Natural killer cell (primary cell): ENCODE results near the gene GFRA1. TPM values are rescaled to one million over a fixed set of nuclear protein-coding genes. Genes with fewer than 3 reads are reported as not detected.

ENCODE experiments used
- ATAC-seq, 3 donors: fragments of 150-1000 bp in 2 of 3; fragments of 200-7000 bp in 1 of 3; cut with Tn5 transposase; 1 replicate in 1 of 3; 2 replicates in 2 of 3; pipeline ENCODE4 v1.10.0; 2021; ENCODE audit warnings: mild to moderate bottlenecking in 2 of 3, moderate library complexity in 2 of 3
- DNase-seq, 2 donors: peaks; one replicate each; pipeline versions ENCODE4 v3.0.0 to v3.0.0-alpha.2; 2013 to 2021; ENCODE audit warnings: mixed read lengths in 1 of 2
- H3K27ac ChIP-seq: one replicate; pipeline ENCODE4 v1.5.1; 2013; ENCODE audit warnings: mild to moderate bottlenecking, low read length
- H3K27me3 ChIP-seq: one replicate; pipeline ENCODE4 v1.6.1; 2013; ENCODE audit warnings: low read length; ENCODE audit not compliant: control insufficient read depth, insufficient read depth
- H3K36me3 ChIP-seq: one replicate; pipeline ENCODE4 v1.6.1; 2013; ENCODE audit warnings: low read length; ENCODE audit not compliant: control insufficient read depth, insufficient read depth
- H3K4me1 ChIP-seq: one replicate; pipeline ENCODE4 v1.6.1; 2013; ENCODE audit warnings: low read length; ENCODE audit not compliant: control insufficient read depth, insufficient read depth
- H3K4me3 ChIP-seq: one replicate; pipeline ENCODE4 v1.5.1; 2013; ENCODE audit warnings: low read length
- H3K9me3 ChIP-seq: one replicate; pipeline ENCODE4 v1.6.1; 2013; ENCODE audit warnings: low read length; ENCODE audit not compliant: control insufficient read depth, insufficient read depth
- H3K27ac Mint-ChIP-seq, 2 donors: one replicate each; pipeline ENCODE4 v1.8.0; 2022; ENCODE audit warnings: mild to moderate bottlenecking in 2 of 2, mixed read lengths in 2 of 2, moderate library complexity in 1 of 2
- H3K27me3 Mint-ChIP-seq, 2 donors: one replicate each; pipeline ENCODE4 v1.8.0; 2022; ENCODE audit warnings: low read depth in 2 of 2, mixed read lengths in 2 of 2
- H3K36me3 Mint-ChIP-seq: one replicate; pipeline ENCODE4 v1.8.0; 2022; ENCODE audit warnings: mixed read lengths
- H3K4me1 Mint-ChIP-seq, 2 donors: one replicate each; pipeline ENCODE4 v1.8.0; 2022; ENCODE audit warnings: mixed read lengths in 2 of 2
- H3K4me3 Mint-ChIP-seq: one replicate; pipeline ENCODE4 v1.8.0; 2022; ENCODE audit warnings: mild to moderate bottlenecking, moderate library complexity, mixed read lengths
- H3K9me3 Mint-ChIP-seq, 2 donors: one replicate each; pipeline ENCODE4 v1.8.0; 2022; ENCODE audit warnings: mixed read lengths in 2 of 2
- WGBS: methylation state at CpG from one replicate; pipeline ENCODE4 v1.1.7; 2013; ENCODE audit warnings: missing lambda C conversion rate; ENCODE audit not compliant: insufficient coverage; 5-methylcytosine and 5-hydroxymethylcytosine counted together
- intact Hi-C: fragments of 100-400 bp; cut with micrococcal nuclease; formaldehyde crosslinking; loops from one replicate; pipeline ENCODE4 v1.14.2; 2022
- total RNA-seq, 4 donors: library from RNA; stranded (reverse); fragments of 120-200 nt in 1 of 4; gene quantifications; one replicate each; pipeline versions ENCODE4 v1.2.3 to v1.2.4, GENCODE V29; 2013 to 2022
- TF ChIP-seq, protein P1 (sequence below): fragments of 200-600 bp; IDR thresholded peaks from one replicate; pipeline ENCODE4 v1.8.0; 2022; ENCODE audit warnings: antibody characterized with exemption

Gene GFRA1
- total RNA-seq, 3 donors from 2014 or later (not counting 1 experiment from before 2014, with no cell fraction given) = not detected

DNA sequence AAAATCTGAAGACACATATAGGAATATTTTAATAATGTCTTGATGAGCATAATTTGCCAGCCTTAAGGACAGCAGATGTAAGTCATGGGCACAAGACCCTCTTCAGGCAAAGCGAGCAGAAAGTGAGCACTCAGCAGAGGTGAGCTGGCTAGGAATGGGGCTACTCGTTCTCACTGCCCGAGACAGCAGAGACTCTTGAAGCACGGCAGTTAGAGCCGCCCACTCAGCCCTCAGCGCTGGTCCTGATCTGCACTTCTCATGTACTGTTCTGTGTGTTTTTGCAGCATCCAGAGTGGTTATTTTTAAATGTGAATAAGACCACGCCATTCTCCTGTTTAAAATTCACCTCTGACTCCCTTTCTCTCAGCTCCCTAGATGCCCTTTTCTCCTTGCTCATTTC lies 65.3 kb downstream of the GFRA1 start:
- Mint-ChIP-seq H3K9me3 (peaks cover 0 to under 1% of the 10 kb centered on the region in 2 donors), H3K4me3 (no peak overlapping the region), H3K36me3 (no peaks in the 10 kb centered on the region), H3K4me1 (no peaks in the 10 kb centered on the region), H3K27ac (no peak overlapping the region), H3K27me3 (no peaks in the 10 kb centered on the region)
- no peaks in the 10 kb centered on the region for H3K36me3 ChIP-seq
- TF ChIP-seq, protein P1, sequence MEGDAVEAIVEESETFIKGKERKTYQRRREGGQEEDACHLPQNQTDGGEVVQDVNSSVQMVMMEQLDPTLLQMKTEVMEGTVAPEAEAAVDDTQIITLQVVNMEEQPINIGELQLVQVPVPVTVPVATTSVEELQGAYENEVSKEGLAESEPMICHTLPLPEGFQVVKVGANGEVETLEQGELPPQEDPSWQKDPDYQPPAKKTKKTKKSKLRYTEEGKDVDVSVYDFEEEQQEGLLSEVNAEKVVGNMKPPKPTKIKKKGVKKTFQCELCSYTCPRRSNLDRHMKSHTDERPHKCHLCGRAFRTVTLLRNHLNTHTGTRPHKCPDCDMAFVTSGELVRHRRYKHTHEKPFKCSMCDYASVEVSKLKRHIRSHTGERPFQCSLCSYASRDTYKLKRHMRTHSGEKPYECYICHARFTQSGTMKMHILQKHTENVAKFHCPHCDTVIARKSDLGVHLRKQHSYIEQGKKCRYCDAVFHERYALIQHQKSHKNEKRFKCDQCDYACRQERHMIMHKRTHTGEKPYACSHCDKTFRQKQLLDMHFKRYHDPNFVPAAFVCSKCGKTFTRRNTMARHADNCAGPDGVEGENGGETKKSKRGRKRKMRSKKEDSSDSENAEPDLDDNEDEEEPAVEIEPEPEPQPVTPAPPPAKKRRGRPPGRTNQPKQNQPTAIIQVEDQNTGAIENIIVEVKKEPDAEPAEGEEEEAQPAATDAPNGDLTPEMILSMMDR = no peak
- DNase-seq = no peak
- no peaks in the 10 kb centered on the region for H3K4me1 ChIP-seq
- intact Hi-C loops = no loop called here
- H3K9me3 ChIP-seq = no peaks in the 10 kb centered on the region
- ATAC-seq = no peak
- no peak overlapping the region for H3K4me3 ChIP-seq
- 75% methylated on average over 7 of the region's 7 CpGs for WGBS
- no peak overlapping the region for H3K27ac ChIP-seq
- no peaks in the 10 kb centered on the region for H3K27me3 ChIP-seq

DNA sequence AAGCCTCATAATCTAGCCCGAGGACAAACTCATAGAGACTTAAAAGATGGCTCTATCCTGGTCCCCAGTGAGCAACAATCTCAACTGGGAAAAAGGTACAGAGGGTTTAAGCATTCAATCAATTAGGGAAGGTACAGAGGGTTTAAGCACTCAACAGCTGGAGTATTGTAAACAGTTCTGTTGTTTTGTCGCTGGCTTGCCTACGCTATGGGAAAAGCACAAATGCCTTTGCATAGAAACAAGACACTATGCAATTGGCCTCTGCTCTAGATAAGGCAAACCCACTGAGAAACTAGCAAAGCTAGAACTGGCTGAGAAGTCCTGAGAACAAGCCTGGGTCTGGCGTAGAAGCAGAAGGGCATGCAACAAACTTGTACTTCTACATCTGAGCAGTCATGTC lies 69.3 kb downstream of the GFRA1 start:
- H3K27ac Mint-ChIP-seq = no peak overlapping the region
- Histone ChIP-seq H3K27me3 (no peaks in the 10 kb centered on the region), H3K27ac (no peak overlapping the region), H3K4me1 (no peaks in the 10 kb centered on the region), H3K36me3 (no peaks in the 10 kb centered on the region), H3K4me3 (no peak overlapping the region), H3K9me3 (no peaks in the 10 kb centered on the region)
- H3K36me3 Mint-ChIP-seq = no peaks in the 10 kb centered on the region
- H3K9me3 Mint-ChIP-seq = peaks cover 0 to 3% of the 10 kb centered on the region in 2 donors
- intact Hi-C loops = no loop called here
- 83% methylated on average over 4 of the region's 4 CpGs for WGBS
- H3K27me3 Mint-ChIP-seq = peaks cover 0 to 6% of the 10 kb centered on the region in 2 donors
- DNase-seq (no peak), ATAC-seq (no peak)
- no peaks in the 10 kb centered on the region for H3K4me1 Mint-ChIP-seq
- TF ChIP-seq, protein P1 = no peak
- H3K4me3 Mint-ChIP-seq = no peak overlapping the region

DNA sequence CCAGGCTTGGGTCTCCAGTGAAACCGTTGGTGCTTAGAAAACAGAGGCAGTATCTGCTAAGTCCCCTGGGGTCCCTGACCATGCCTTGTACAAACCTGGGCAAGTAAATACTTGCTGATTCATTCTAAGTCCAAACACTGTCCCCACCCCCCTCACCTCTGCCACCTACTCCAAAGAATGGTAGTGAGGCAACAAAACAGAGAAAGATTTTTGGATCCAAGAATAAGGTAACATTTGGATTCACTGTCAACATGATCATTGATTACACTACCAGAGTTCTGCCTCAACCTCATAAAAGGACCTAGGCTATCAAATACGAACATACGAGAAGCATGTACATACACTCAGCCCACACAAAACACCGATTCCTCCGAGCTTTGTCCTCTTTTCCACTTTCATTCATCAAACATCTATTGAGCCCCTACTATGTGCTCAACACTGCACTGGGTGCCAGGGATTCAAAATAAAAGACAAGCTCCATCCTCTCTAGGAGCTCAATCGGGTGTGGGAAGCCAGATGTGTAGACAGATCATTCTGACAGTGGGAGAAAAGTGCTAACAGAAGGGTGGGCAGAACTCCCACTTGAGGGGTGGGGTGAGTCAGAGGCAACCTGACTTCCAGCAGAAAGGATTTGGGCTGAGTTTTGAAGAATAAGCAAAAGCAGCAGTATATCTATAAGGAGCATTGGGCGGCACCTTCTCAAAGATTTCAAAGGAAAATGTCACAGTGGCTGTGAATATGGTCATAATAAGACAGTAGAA lies 71.2 kb downstream of the GFRA1 start:
- TF ChIP-seq, protein P1 = no peak
- no peak for ATAC-seq
- intact Hi-C loops = no loop called here
- no peaks in the 10 kb centered on the region for H3K36me3 Mint-ChIP-seq
- H3K4me1 ChIP-seq = no peaks in the 10 kb centered on the region
- no peak overlapping the region for H3K27ac Mint-ChIP-seq
- whole genome bisulfite sequencing = 90% methylated on average over 7 of the region's 7 CpGs
- no peaks in the 10 kb centered on the region for H3K36me3 ChIP-seq
- no peak overlapping the region for H3K4me3 Mint-ChIP-seq
- no peak overlapping the region for H3K27ac ChIP-seq
- no peak overlapping the region for H3K4me3 ChIP-seq
- H3K27me3 ChIP-seq = no peaks in the 10 kb centered on the region
- H3K9me3 ChIP-seq = no peaks in the 10 kb centered on the region
- H3K9me3 Mint-ChIP-seq = peaks cover 0 to 5% of the 10 kb centered on the region in 2 donors
- DNase-seq = no peak
- no peaks in the 10 kb centered on the region for H3K4me1 Mint-ChIP-seq
- H3K27me3 Mint-ChIP-seq = peaks cover 0 to 6% of the 10 kb centered on the region in 2 donors

DNA sequence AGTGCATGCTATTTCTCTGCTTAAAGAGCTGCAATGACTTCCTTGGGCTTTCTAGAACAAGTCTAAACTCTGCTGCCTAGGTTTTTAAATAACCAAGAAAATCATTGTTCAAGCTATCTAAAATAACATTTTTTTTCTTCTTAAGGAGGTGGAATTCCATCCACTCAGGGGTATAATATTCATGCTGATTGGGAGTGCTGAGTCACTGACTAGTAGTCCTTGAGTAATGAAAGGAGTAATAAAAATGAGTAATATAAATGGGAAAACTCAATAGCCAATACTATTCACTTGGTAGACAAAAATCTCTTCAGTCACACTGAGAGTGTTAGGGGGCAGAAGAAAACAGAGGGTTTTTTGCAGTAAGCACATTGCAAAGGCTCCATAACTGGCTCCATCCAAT lies 72.0 kb downstream of the GFRA1 start:
- no peak overlapping the region for H3K27ac Mint-ChIP-seq
- H3K4me3 ChIP-seq = no peak overlapping the region
- no peak for DNase-seq
- H3K36me3 Mint-ChIP-seq = no peaks in the 10 kb centered on the region
- H3K36me3 ChIP-seq = no peaks in the 10 kb centered on the region
- ATAC-seq = no peak
- TF ChIP-seq, protein P1 = no peak
- H3K9me3 Mint-ChIP-seq = peaks cover 0 to 5% of the 10 kb centered on the region in 2 donors
- H3K27ac ChIP-seq = no peak overlapping the region
- no peaks in the 10 kb centered on the region for H3K4me1 Mint-ChIP-seq
- H3K9me3 ChIP-seq = no peaks in the 10 kb centered on the region
- no peak overlapping the region for H3K4me3 Mint-ChIP-seq
- peaks cover 0 to 6% of the 10 kb centered on the region in 2 donors for H3K27me3 Mint-ChIP-seq
- no peaks in the 10 kb centered on the region for H3K4me1 ChIP-seq
- H3K27me3 ChIP-seq = no peaks in the 10 kb centered on the region
- intact Hi-C loops = no loop called here
